ENCODE data around the gene ZNF205. TPM values are rescaled to one million over a fixed set of nuclear protein-coding genes. Genes with fewer than 3 reads are reported as not detected.
"Not testable (repeated sequence)": the region's sequence is repeated elsewhere in the genome, so short reads cannot be mapped to it uniquely, and the experiment has no call there.

ZNF205 gene
- total RNA-seq, 1 donor from 2014 or later: 6.5 TPM

DNA sequence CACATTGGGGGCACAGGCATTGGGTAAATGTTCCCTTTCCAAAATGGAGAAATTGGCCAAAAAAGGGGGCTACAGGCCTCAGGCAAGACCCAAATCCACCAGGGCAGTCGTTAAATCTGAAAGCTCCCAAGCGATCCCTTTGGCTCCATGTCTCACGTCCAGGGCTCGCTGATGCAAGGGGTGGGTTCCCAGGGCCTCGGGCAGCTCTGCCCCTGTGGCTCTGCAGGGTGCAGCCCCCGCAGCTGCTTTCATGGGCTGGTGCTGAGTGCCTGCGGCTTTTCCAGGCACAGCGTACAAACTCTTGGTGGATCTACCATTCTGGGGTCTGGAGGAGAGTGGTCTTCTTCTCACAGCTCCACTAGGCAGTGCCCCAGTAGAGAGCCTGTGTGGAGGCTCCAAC, 29.0 kb upstream of the ZNF205 start:
- DNase-seq (ENCODE audit: low spot score); intact Hi-C loops (cut with DNase I): not testable (repeated sequence)

- intact Hi-C loops (cut with DNase I): no loop called here
- no peak for DNase-seq (ENCODE audit: low spot score)
Observed at GRCh38 chr16:3084491-3084890, 27.9 kb upstream of the ZNF205 start.

GRCh38 chr16:3084969-3085670, 27.3 kb upstream of the ZNF205 start:
- DNase-seq (ENCODE audit: low spot score): no peak
- intact Hi-C loops (cut with DNase I): no loop called here

GRCh38 chr16:3085868-3086595, 26.4 kb upstream of the ZNF205 start:
- no peak for DNase-seq (ENCODE audit: low spot score)
- intact Hi-C loops (cut with DNase I): no loop called here

GRCh38 chr16:3086596-3087242, 25.7 kb upstream of the ZNF205 start:
- no peak for DNase-seq (ENCODE audit: low spot score)
- intact Hi-C loops (cut with DNase I): no loop called here

- intact Hi-C loops (cut with DNase I): no loop called here
- no peak for DNase-seq (ENCODE audit: low spot score)
Observed at GRCh38 chr16:3087243-3088235, 24.8 kb upstream of the ZNF205 start.

GRCh38 chr16:3088450-3088849, 23.9 kb upstream of the ZNF205 start:
- intact Hi-C loops (cut with DNase I): no loop called here
- DNase-seq (ENCODE audit: low spot score): no peak

GRCh38 chr16:3088925-3089716, 23.3 kb upstream of the ZNF205 start:
- intact Hi-C loops (cut with DNase I): no loop called here
- no peak for DNase-seq (ENCODE audit: low spot score)

DNA sequence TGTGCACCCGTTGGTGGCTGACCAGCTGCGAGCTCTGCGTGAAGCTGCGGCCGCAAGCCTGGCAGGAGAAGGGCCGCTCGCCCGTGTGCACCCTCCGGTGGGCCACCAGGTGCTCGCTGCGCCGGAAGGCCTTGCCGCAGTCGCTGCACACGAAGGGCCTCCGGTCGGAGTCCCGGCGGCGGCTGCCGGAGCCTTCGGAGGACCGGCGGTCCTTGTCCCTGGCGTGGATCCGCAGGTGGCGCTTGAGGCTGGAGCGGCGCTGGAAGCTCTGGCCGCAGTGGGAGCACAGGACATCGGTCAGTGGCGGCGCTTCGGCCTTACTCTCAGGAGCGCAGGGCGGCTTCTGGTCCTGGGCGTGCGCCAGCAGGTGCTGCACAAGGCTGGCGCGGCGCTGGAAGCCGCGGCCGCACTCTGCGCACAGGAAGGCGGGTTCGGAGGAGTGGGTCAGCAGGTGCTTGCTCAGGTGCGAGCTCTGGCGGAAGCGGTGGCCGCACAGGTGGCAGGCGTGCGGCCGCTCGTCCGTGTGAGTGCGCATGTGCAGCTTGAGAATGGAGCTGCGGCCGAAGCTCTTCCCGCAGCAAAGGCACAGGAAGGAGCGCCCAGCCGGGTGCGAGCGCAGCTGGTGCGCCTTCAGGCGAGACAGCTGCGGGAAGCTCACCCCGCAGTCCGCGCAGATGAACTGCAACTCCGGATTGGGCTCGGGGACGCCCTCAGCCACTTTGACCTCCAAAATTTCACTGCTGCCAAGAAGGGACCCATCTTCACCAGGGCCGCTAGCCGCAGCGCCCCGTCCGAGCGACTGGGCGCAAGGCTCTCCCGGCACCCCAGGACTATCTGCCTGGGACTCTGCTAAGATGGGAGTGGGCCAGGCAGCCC, 22.4 kb upstream of the ZNF205 start:
- DNase-seq (ENCODE audit: low spot score): no peak
- intact Hi-C loops (cut with DNase I): no loop called here

DNA sequence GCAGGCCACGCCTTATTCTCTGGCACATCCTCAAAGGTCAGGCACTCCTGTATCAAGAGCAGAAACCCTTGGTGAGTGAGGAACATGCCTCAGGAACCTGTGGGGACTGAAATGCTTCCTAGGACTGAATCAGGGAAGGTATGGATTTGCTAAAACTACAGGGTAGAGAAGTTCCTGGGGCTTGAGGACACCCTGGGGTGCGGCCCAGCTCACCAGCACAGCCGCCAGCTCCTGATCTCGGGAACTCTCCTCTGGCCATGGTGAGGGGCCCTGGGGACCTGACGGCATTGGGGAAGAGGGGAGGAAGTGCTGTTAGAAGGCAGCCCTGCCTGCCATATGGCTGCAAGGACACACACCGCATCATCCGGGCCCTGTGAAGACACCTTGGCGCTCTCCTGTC, 20.8 kb upstream of the ZNF205 start:
- intact Hi-C loops (cut with DNase I): no loop called here
- no peak for DNase-seq (ENCODE audit: low spot score)

- no peak for DNase-seq (ENCODE audit: low spot score)
- intact Hi-C loops (cut with DNase I): no loop called here
Observed at GRCh38 chr16:3092501-3092941, 19.9 kb upstream of the ZNF205 start.

DNA sequence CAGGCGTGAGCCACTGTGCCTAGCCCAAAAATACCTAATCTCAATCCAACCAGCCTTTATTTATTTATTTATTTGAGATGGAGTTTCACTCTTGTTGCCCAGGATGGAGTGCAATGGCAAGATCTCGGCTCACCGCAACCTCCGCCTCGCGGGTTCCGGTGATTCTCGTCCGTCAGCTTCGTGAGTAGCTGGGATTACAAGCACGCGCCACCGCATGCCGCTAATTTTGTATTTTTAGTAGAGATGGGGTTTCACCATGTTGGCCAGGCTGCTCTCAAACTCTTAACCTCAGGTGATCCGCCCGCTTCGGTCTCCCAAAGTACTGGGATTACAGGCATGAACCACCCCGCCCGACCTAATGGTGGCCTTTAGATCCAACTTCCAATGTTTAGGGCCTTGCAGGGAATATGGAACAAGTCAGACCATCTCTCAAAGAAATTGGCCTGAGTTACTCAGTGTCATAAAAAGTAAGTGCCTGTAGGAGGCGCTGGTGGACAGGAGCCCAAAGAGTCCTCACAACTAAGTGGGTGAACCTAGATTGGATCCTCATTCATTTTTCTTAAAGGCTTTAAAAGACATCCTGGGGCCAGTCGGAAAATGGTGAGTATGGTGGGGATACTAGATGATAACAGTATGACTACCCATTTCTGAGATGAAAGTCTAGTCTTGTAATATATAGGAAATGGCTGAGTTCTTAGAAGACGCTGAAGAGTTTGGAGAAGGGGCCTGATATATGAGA, 17.9 kb upstream of the ZNF205 start:
- no peak for DNase-seq (ENCODE audit: low spot score)
- intact Hi-C loops (cut with DNase I): loop anchor here (5.0 kb wide), 1 partner anchor 32 kb away; no protein-coding TSS in a partner anchor

GRCh38 chr16:3095869-3096268, 16.5 kb upstream of the ZNF205 start:
- no peak for DNase-seq (ENCODE audit: low spot score)
- intact Hi-C loops (cut with DNase I): loop anchor here (5.0 kb wide), 1 partner anchor 34 kb away; no protein-coding TSS in a partner anchor

GRCh38 chr16:3096362-3096761, 16.0 kb upstream of the ZNF205 start:
- DNase-seq (ENCODE audit: low spot score): no peak
- intact Hi-C loops (cut with DNase I): loop anchor here (5.0 kb wide), 1 partner anchor 34 kb away; no protein-coding TSS in a partner anchor

DNA sequence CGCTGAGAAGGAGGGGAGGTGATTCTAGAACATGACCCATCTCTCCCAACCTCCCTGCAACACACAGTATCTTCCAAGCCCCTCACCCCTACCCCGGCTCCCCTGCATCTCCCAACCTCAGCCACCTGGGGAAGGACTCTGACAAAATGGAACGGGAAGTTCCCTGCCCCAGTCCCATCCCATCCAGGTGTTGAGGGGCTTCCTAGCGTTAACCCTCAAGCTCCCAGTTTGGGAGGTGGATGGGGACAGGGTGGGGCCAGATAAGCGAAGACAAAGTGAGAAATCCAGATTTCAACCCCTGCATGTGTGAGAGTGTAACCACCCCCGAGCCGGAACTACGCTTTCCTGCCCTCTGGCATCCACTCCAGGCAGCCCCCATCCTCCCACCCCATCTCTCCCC, 15.1 kb upstream of the ZNF205 start:
- no peak for DNase-seq (ENCODE audit: low spot score)
- intact Hi-C loops (cut with DNase I): loop anchor here (5.0 kb wide), 1 partner anchor 35 kb away; no protein-coding TSS in a partner anchor

DNA sequence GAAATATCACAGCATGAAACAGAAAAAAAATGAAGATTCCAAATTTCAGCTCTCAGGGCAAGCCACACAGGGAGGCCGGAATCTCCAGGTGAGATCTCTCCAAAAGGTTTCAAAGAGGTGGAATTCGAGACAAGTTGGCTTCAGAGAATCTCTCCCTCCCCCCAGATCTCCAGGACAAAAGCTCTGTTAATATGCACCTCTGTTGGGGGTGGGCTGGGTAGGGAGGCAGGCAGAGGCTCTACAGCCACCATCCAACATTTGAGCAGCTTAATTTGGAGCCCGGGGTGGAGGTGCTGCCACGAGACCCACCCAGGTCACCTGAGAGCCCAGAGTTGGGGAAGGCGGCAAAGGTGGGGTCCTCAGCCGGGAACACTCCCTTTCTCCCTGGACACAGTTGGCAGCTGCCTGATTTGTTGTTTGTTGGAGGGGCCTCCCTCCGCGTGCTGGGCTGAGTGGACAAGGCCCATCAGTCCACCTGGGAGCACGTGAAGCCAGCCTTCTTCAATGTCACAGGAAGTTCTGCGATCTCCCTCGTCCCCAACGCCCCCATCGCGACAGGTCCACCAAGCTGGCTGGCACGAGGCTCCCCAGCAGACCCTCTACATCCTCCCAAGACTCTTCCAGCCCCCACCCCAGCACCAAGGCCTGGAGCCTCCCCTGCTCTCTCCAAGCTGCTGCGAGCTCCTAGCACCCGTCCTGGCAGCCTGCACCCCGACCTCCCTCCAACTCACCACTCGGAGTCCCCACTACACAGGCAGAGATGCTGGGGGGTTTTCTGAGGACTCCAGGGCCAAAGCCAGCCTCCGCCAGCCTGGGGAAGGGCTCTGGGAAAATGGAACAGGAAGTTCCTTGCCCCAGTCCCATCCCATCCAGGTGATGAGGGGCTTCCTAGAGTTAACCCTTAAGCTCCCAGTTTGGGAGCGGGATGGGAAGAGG, 13.7 kb upstream of the ZNF205 start, which contains the start of gene ZSCAN10:
Gene ZSCAN10 (minus strand): TSS at position 836 of the 936 bp plus-strand sequence. CDS start 6,357 bp downstream, outside the sequence.
- intact Hi-C loops (cut with DNase I): loop anchor here (5.0 kb wide), 1 partner anchor 36 kb away; no protein-coding TSS in a partner anchor
- no peak for DNase-seq (ENCODE audit: low spot score)
